ENCODE results near the gene RGL1.

The RGL1 gene

GRCh38 chr1:183870351-183871077 is 65.6 kb downstream of the RGL1 start:
- DNase-seq, result no peak

- no peak for DNase-seq
Observed at GRCh38 chr1:183871142-183871541, 66.2 kb downstream of the RGL1 start.

GRCh38 chr1:183871601-183872000 is 66.7 kb downstream of the RGL1 start:
- DNase-seq, result no peak

GRCh38 chr1:183872403-183872802 is 67.5 kb downstream of the RGL1 start:
- DNase-seq, result no peak

DNA sequence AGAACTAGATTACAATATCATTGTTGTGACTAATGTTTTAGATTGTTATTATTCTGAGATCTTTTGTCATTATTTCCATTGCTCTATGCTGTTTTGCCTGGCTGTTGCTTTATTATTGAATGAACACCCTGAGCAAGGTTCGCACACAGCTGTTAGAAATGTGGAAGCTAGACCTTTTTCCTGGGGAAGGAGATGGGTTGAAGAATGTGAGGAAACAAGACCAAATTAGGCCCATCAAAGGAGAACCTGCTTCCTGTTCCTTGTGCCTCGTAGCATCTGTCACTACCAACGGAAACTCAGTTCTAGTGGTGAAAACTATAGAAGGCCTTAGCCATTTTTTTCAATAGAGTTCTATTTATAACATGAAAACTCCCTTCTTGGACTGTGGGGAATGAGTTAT is 68.7 kb downstream of the RGL1 start:
- DNase-seq, result no peak

DNA sequence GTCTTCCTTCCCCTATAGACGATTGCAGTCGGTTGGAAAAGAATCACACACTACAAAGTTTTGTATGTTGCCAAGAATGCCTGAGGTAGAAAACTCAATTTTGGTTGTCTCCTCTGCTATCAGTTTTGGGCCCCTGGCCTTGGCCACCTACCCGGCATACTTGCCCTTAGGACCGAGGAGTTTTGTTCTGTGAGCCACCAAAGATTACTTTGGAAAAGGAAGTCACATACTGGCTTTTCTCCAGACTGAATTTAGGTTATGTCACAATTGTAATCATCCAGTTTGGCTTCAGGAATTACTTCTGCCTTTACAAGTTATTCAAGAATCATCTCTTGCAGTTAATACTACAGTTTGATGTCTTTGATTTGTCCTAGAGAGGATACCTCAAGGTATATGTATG is 71.4 kb downstream of the RGL1 start:
- DNase-seq, result no peak

DNA sequence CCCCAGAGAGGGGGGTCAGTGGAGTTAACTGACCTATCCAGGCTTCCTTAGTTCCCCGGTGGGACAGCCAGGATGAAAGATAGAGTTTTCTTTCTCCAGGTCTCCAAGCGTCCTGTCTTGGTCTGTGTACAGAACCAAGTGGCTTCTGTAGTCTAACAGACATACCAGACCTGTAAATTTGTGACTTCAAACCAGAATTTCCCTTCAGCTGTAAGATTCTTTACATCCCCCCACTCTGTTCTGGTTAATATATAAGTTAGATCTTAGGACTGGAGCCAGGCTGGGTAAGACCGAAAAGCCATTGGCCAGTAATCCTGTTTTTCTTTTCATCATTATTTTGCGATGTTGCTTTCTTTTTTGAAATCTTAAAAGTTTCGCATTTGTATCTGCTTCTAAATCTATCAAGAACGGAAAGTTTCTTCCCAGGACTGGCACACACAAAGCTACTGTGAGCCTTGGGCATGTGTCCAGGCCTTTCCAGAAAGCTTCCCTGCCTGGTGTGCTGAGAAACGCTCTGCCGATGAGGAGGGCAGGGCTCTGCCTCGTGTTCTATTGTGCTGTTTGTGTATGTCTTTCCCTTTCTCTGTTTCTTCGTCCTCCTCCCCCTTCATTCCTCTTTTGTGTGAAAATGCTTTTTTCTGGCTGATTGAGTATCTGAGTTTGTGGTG is 72.3 kb downstream of the RGL1 start:
- DNase-seq, result no peak

GRCh38 chr1:183879494-183879893 is 74.6 kb downstream of the RGL1 start:
- no peak for DNase-seq

GRCh38 chr1:183879966-183880365 is 75.0 kb downstream of the RGL1 start:
- DNase-seq, result no peak

GRCh38 chr1:183880531-183881243 is 75.8 kb downstream of the RGL1 start:
- no peak for DNase-seq

DNA sequence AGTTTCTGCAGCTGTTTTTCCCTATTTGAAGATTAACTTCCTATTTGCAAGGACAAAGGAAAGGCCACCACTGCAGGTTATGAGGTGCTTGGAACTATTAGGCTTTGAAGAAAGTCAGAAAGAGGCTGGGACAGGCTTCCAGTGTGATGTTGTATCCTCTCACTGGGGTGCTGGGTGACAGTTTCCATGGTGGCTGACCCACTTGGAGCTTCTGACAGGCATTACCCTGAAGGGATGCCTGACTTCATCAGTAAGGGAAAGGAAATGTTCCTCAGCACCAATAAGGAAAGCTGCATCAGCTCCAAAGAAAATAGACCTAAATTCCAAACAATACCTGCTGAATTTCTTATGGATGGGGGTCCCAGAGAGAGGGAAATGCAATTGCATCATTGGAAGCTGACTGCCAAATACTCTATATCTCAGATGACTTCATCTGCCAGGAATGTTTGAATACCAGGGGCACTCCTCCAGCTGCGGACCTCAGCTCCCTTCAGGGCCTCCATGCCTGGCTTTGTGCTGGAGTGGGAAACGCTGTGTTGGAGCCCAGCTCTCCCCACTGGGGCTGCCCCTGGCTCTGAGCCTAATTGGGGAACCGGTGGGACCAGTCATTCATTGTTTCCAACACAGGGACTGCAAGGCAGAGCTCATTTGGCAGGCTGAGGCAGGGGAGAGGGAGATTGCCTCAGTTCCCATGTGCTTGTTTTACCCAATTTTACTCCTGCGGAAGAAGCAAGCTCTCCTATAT is 76.6 kb downstream of the RGL1 start:
- peak; percentile 73 for DNase-seq

GRCh38 chr1:183882335-183883167 is 77.6 kb downstream of the RGL1 start:
- no peak for DNase-seq

DNA sequence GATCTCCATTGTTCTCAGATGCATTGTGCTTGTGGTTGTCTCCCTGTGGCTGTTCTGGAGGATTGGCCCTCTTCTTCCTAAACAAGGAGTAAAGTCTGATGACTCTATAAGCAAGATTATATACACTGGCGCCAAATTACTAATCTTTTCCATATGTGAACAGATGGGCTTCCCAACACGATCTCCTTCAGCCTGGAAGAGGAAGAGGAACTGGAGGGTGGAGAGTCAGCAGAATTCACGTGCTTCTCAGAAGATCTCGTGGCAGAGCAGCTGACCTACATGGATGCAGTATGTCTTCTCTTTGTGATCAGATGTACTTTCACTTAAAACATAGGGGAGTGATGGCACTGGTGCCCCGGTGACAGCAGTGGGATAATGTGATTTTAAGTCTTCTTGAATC is 78.7 kb downstream of the RGL1 start:
- no peak for DNase-seq

- DNase-seq, result no peak
Observed at GRCh38 chr1:183884526-183884925, 79.6 kb downstream of the RGL1 start.

DNA sequence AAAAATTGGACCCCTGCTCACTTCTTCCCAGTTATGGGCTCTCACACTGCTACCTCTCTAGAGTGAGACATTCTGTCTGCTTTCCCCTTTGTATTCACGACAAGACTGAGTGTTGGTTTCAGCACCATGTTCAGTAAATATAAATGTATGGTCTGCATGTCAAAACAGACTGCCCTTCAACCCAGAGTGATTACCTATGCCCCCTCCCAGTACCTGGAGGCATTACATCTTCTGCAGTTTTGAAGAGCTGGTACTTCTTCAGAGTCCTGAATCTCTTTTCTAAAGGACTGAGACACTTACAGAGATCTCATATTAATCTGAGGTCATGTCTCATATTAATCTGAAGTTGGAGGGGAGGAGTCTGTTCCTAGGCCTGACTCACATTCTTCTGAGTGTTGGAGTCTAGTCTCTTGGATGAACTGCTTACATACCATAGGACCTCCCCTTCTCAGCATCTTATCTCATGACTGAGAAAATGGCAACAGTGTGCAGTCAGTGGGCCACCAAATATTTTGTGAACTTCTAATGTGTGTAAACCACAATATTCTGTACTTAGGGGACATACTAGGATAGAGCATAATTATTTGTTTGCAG is 80.3 kb downstream of the RGL1 start:
- DNase-seq, result no peak

DNA sequence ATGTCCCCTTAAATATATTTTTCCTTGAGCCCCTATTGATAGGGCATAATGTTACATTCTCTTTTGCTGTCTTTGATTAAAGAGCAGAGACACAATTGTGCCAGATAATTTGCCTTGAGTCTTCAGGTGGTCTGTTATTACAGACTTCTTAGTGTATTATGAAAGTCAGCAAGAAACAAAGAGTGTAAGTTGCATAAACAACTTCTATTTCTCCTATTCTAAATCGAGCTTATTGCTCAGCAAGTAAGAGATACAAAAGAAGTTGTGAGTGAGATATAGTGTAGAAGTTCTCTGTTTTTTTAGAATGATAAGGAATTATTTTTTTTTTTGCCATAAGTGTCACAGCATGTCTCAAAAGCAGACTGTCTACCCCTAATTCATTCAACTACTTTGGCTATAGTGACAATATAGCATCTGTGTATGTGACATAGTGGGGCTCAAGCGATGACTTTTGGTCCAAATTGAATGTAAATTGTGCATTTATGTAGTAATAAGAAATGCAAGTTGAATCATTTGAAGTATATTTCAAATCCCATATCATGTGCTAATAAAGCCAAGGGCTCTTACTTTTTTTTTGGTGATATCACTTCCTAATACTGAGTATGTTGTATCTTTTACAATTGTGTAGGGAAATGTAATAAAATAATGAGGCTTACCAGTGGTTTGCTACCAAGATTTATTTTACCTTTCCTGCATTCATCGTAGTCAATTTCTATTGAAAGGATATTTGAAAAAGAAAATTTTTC is 81.3 kb downstream of the RGL1 start:
- DNase-seq, result no peak

- DNase-seq, result no peak
Observed at GRCh38 chr1:183886853-183887252, 81.9 kb downstream of the RGL1 start.

DNA sequence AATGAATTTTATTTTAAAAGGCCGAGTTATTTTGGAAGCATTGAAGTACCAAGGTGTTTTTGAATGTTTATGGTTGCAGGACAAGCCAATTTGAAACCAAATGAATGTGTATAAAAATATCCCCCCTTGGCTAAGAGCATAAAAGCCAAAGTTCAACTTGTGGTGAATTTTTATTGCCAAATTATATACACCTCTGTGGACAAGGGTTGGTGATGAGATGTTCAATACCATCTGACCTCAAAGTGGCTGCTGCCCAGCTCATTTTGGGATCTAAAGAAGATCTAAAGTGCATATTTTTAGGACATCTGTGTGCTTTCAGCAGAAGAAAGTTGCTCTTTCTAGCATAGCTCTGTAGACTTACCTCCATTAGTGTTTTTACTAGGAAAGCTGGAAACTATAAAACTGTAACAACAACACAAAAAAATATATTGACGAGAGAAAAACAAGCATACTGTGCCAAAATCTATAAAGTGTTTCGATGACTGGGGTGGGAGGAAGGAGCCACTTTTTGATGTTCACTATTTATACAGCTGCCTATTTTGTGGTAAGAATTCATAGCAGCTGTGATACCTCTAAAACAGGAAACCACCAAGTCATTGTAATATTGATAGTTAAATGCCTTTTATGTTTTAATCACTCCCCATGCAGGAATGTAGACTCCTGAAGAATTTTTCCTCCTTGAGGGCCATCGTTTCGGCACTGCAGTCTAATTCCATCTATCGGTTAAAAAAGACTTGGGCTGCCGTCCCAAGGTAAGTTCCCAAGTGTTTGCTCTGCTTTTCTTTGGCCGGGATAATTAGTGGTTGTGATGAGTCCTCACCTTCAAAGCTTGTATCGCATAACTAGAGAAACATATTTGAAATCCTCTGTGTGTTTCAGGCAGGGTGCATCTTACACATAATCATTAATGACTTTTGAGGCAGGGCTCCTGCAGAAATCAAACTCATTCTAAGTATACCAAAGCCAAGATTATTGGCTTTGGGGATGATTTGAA is 83.2 kb downstream of the RGL1 start:
- no peak for DNase-seq

DNA sequence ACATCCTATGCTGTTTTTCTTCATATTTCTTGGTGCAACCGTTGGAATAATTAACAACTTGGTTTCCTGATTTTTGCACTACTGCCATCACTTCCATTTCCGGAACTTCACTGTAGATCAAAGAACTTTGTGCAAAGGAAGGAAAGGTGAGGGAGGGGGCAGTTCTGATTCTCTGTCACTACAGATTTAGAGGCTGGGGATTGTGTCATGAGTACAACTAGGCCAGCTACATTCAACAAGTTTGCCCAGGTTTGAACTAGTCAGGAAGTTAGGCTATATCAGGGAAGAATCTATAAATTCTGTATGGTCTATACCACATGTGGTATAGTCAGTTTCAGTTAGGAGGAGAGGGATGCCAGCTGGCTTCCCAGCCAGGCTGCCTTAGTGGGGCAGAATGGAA is 84.2 kb downstream of the RGL1 start:
- DNase-seq, result no peak
